ENCODE data around the gene NBEA.
"Not testable (repeated sequence)": the region's sequence is repeated elsewhere in the genome, so short reads cannot be mapped to it uniquely, and the experiment has no call there.

DNA sequence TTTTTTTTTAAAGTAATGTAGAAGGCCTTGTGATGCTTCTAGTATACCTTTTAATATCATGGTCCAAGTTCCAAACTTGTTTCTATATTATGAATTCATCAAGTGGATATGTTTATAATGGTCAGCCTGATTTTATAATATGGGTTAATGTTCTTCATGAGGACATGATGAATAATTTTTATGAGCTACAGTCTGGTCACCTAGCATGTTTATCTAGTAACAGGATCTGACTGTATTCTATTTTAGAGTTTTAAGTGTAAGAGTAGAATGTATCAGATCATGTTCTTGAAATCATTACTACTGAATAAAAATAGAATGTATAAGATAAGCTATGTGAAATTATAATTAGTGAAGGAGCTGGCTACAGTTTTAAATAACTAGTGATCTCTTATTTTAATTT is 164.7 kb downstream of the NBEA start:
- TF ChIP-seq, protein P1, sequence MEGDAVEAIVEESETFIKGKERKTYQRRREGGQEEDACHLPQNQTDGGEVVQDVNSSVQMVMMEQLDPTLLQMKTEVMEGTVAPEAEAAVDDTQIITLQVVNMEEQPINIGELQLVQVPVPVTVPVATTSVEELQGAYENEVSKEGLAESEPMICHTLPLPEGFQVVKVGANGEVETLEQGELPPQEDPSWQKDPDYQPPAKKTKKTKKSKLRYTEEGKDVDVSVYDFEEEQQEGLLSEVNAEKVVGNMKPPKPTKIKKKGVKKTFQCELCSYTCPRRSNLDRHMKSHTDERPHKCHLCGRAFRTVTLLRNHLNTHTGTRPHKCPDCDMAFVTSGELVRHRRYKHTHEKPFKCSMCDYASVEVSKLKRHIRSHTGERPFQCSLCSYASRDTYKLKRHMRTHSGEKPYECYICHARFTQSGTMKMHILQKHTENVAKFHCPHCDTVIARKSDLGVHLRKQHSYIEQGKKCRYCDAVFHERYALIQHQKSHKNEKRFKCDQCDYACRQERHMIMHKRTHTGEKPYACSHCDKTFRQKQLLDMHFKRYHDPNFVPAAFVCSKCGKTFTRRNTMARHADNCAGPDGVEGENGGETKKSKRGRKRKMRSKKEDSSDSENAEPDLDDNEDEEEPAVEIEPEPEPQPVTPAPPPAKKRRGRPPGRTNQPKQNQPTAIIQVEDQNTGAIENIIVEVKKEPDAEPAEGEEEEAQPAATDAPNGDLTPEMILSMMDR (conservative IDR thresholded peaks at IDR 0.05; ENCODE audit: low read depth in 2 of 2), result not testable (repeated sequence)
- not testable (repeated sequence) for TF ChIP-seq POLR2AphosphoS5 (IDR thresholded peaks at IDR 0.05; ENCODE audit: low read depth); STAT1 (IDR thresholded peaks at IDR 0.05; ENCODE audit: unreplicated experiment); ZNF114 (CRISPR knock-in tag; IDR thresholded peaks at IDR 0.05); JUNB (IDR thresholded peaks at IDR 0.05; ENCODE audit: unreplicated experiment); EZH2 (IDR thresholded peaks at IDR 0.05; ENCODE audit: low read depth, unreplicated experiment); EZH2phosphoT487 (IDR thresholded peaks at IDR 0.05; ENCODE audit: unreplicated experiment); CREB1 (CRISPR knock-in tag; IDR thresholded peaks at IDR 0.05; ENCODE audit: low read depth); ZNF331 (CRISPR knock-in tag; IDR thresholded peaks at IDR 0.05; ENCODE audit: low read depth); NANOG (IDR thresholded peaks at IDR 0.05; ENCODE audit: borderline replicate concordance)
- TF ChIP-seq, protein P2, sequence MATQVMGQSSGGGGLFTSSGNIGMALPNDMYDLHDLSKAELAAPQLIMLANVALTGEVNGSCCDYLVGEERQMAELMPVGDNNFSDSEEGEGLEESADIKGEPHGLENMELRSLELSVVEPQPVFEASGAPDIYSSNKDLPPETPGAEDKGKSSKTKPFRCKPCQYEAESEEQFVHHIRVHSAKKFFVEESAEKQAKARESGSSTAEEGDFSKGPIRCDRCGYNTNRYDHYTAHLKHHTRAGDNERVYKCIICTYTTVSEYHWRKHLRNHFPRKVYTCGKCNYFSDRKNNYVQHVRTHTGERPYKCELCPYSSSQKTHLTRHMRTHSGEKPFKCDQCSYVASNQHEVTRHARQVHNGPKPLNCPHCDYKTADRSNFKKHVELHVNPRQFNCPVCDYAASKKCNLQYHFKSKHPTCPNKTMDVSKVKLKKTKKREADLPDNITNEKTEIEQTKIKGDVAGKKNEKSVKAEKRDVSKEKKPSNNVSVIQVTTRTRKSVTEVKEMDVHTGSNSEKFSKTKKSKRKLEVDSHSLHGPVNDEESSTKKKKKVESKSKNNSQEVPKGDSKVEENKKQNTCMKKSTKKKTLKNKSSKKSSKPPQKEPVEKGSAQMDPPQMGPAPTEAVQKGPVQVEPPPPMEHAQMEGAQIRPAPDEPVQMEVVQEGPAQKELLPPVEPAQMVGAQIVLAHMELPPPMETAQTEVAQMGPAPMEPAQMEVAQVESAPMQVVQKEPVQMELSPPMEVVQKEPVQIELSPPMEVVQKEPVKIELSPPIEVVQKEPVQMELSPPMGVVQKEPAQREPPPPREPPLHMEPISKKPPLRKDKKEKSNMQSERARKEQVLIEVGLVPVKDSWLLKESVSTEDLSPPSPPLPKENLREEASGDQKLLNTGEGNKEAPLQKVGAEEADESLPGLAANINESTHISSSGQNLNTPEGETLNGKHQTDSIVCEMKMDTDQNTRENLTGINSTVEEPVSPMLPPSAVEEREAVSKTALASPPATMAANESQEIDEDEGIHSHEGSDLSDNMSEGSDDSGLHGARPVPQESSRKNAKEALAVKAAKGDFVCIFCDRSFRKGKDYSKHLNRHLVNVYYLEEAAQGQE (IDR thresholded peaks at IDR 0.05; ENCODE audit: unreplicated experiment), result not testable (repeated sequence)
- TF ChIP-seq, protein P3, sequence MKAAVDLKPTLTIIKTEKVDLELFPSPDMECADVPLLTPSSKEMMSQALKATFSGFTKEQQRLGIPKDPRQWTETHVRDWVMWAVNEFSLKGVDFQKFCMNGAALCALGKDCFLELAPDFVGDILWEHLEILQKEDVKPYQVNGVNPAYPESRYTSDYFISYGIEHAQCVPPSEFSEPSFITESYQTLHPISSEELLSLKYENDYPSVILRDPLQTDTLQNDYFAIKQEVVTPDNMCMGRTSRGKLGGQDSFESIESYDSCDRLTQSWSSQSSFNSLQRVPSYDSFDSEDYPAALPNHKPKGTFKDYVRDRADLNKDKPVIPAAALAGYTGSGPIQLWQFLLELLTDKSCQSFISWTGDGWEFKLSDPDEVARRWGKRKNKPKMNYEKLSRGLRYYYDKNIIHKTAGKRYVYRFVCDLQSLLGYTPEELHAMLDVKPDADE (IDR thresholded peaks at IDR 0.05), result not testable (repeated sequence)

Data from GM23338 (cell line).